ENCODE measurements around the gene CEP112.

CEP112 gene

GRCh38 chr17:66000216-66000615, 191.7 kb downstream of the CEP112 start:
- no peak for DNase-seq (ENCODE audit: low read depth)

GRCh38 chr17:65998675-65999074, 193.3 kb downstream of the CEP112 start:
- no peak for TF ChIP-seq CTCF (conservative IDR thresholded peaks at IDR 0.05; ENCODE audit: low read depth, low read length)
- H3K4me3 ChIP-seq (ENCODE audit: low read length) = no peak overlapping the region
- DNase-seq (ENCODE audit: low read depth) = no peak

More at GRCh38 chr17:66000216-66000615, 191.7 kb downstream of the CEP112 start:
- no peak overlapping the region for H3K4me3 ChIP-seq (ENCODE audit: low read length)
- no peak for TF ChIP-seq CTCF (conservative IDR thresholded peaks at IDR 0.05; ENCODE audit: low read depth, low read length)

GRCh38 chr17:65994679-65995078, 197.3 kb downstream of the CEP112 start:
- no peak for DNase-seq (ENCODE audit: low read depth)
- TF ChIP-seq CTCF (conservative IDR thresholded peaks at IDR 0.05; ENCODE audit: low read depth, low read length) = no peak
- no peak overlapping the region for H3K4me3 ChIP-seq (ENCODE audit: low read length)

- no peak overlapping the region for H3K4me3 ChIP-seq (ENCODE audit: low read length)
- TF ChIP-seq CTCF (conservative IDR thresholded peaks at IDR 0.05; ENCODE audit: low read depth, low read length) = no peak
- DNase-seq (ENCODE audit: low read depth) = no peak
Measured at GRCh38 chr17:65994114-65994513, 197.8 kb downstream of the CEP112 start.

GRCh38 chr17:65990593-65990992, 201.3 kb downstream of the CEP112 start:
- H3K4me3 ChIP-seq (ENCODE audit: low read length) = no peak overlapping the region
- no peak for TF ChIP-seq CTCF (conservative IDR thresholded peaks at IDR 0.05; ENCODE audit: low read depth, low read length)
- DNase-seq (ENCODE audit: low read depth) = no peak

GRCh38 chr17:65988451-65988850, 203.5 kb downstream of the CEP112 start:
- H3K4me3 ChIP-seq (ENCODE audit: low read length) = no peak overlapping the region
- no peak for DNase-seq (ENCODE audit: low read depth)
- TF ChIP-seq CTCF (conservative IDR thresholded peaks at IDR 0.05; ENCODE audit: low read depth, low read length) = no peak

GRCh38 chr17:65987988-65988387, 203.9 kb downstream of the CEP112 start:
- peak; percentile 60 for TF ChIP-seq CTCF (conservative IDR thresholded peaks at IDR 0.05; ENCODE audit: low read depth, low read length)
- no peak for DNase-seq (ENCODE audit: low read depth)
- H3K4me3 ChIP-seq (ENCODE audit: low read length) = no peak overlapping the region

All from retinal pigment epithelial cell (primary cell).